C4-2B (cell line): ENCODE results near the gene FLYWCH2.

Source experiments
- CTCF ChIP-seq: fragments of 450-650 bp; conservative IDR thresholded peaks from 2 replicates; pipeline ENCODE4 v1.5.1; 2017; ENCODE audit warnings: mild to moderate bottlenecking
- ZFX ChIP-seq: fragments of 450-650 bp; IDR thresholded peaks from 2 replicates; pipeline ENCODE4 v1.6.1; 2017

- TF ChIP-seq CTCF (no peak), ZFX (no peak)
Measured at GRCh38 chr16:2856686-2857450, 26.1 kb upstream of the FLYWCH2 start.
